K562 (cell line): ENCODE data around the gene GLYATL3. TPM values are rescaled to one million over a fixed set of nuclear protein-coding genes. Genes with fewer than 3 reads are reported as not detected.

Experiments
- ATAC-seq: fragments of 200-7000 bp; cut with Tn5 transposase; 3 replicates; pipeline ENCODE4 v1.9.1; 2020; ENCODE audit warnings: moderate library complexity
- BruUV-seq: library from RNA; stranded (reverse); fragments of 400-500 nt; replicated peaks from 2 replicates; lab custom pipeline; 2021; lab: Mats Ljungman, UMichigan
- CTCF ChIA-PET: fragments of 300-600 bp; formaldehyde crosslinking; extraction: SDS; loops from one replicate; lab custom pipeline; 2021; ENCODE audit warnings: low intra/inter-chr PET ratio; lab: Yijun Ruan, JAX
- POLR2A ChIA-PET: fragments of 300-600, 350-650 bp; sonication (Branson Sonifier 250); formaldehyde crosslinking; extraction: SDS; loops from one replicate; lab custom pipeline; 2021; ENCODE audit warnings: antibody characterized with exemption, inconsistent platforms; lab: Yijun Ruan, JAX
- DNase-seq, 4 experiments: peaks; one replicate each; pipeline versions ENCODE4 v3.0.0 to v3.0.0-alpha.2; 2011 to 2018; ENCODE audit warnings: low spot score in 3 of 4, mixed read lengths in 3 of 4; ENCODE audit errors: extremely low read depth in 1 of 4
- FAIRE-seq: peaks from 2 replicates; lab custom pipeline; 2011; peaks lifted over from hg19 to GRCh38; lab: Jason Lieb, UNC
- H2AFZ ChIP-seq: 2 replicates; pipeline ENCODE4 v1.6.0; 2011; ENCODE audit warnings: low read depth, low read length, control low read depth, inconsistent platforms
- H3K27ac ChIP-seq: fragments of 200-600 bp; 3 replicates; pipeline ENCODE4 v1.8.0; 2011; ENCODE audit warnings: low read depth, mild to moderate bottlenecking, control low read depth, inconsistent platforms, low read length, moderate library complexity, mixed read lengths; ENCODE audit errors: extremely low read depth
- H3K27me3 ChIP-seq, 2 experiments: fragments of 300-600 bp in 1 of 2; 2 replicates in 1 of 2; 3 replicates in 1 of 2; pipeline versions ENCODE4 v1.6.0 to v1.8.0; 2011; ENCODE audit warnings: inconsistent platforms in 2 of 2, low read length in 2 of 2, mild to moderate bottlenecking in 1 of 2, mixed read lengths in 1 of 2, moderate library complexity in 1 of 2; ENCODE audit not compliant: control insufficient read depth in 2 of 2, insufficient read depth in 2 of 2
- H3K36me3 ChIP-seq: fragments of 300-600 bp; 3 replicates; pipeline ENCODE4 v1.8.0; 2011; ENCODE audit warnings: mild to moderate bottlenecking, low read length, inconsistent platforms; ENCODE audit not compliant: control insufficient read depth, insufficient read depth
- H3K4me1 ChIP-seq, 2 experiments: fragments of 200-600 bp in 1 of 2; replicated peaks in 1 of 2; 2 replicates in 1 of 2; 3 replicates in 1 of 2; pipeline versions ENCODE4 v1.5.1 to v1.8.0; 2011; ENCODE audit warnings: inconsistent platforms in 2 of 2, low read length in 2 of 2, mild to moderate bottlenecking in 1 of 2, mixed read lengths in 1 of 2, moderate library complexity in 1 of 2; ENCODE audit not compliant: control insufficient read depth in 2 of 2, insufficient read depth in 2 of 2
- H3K4me2 ChIP-seq: 2 replicates; pipeline ENCODE4 v1.6.1; 2011; ENCODE audit warnings: low read length, control low read depth, inconsistent platforms, mixed read lengths; ENCODE audit not compliant: insufficient read depth
- H3K4me3 ChIP-seq: fragments of 200-600 bp; sonication (generic), shearing (Covaris generic); 2 replicates; pipeline ENCODE4 v1.5.1; 2016; ENCODE audit warnings: control low read depth, inconsistent platforms
- H3K79me2 ChIP-seq: fragments of 200-600 bp; 3 replicates; pipeline ENCODE4 v1.8.0; 2011; ENCODE audit warnings: low read length, inconsistent platforms; ENCODE audit not compliant: control insufficient read depth, insufficient read depth
- H3K9ac ChIP-seq, 2 experiments: 2 replicates each; pipeline versions ENCODE4 v1.6.0 to v1.6.1; 2011; ENCODE audit warnings: low read depth in 2 of 2, low read length in 2 of 2, control low read depth in 1 of 2, inconsistent platforms in 1 of 2, mild to moderate bottlenecking in 1 of 2, mixed read lengths in 1 of 2; ENCODE audit not compliant: insufficient read depth in 1 of 2
- H3K9me1 ChIP-seq: one replicate; pipeline ENCODE4 v1.6.0; 2011; ENCODE audit warnings: inconsistent platforms, mild to moderate bottlenecking, low read length, moderate library complexity; ENCODE audit not compliant: control insufficient read depth, insufficient read depth
- H3K9me3 ChIP-seq: replicated peaks from 2 replicates; pipeline ENCODE4 v1.5.1; 2011; ENCODE audit warnings: low read depth, low read length, inconsistent platforms; ENCODE audit not compliant: control insufficient read depth, insufficient read depth
- H4K20me1 ChIP-seq: replicated peaks from 2 replicates; pipeline ENCODE4 v1.6.1; 2011; ENCODE audit warnings: low read length, inconsistent platforms, mixed read lengths; ENCODE audit not compliant: control insufficient read depth, insufficient read depth
- CTCF ChIP-seq, 3 experiments: IDR thresholded peaks in 2 of 3; conservative IDR thresholded peaks in 1 of 3; 2 replicates each; pipeline ENCODE4 v1.5.1; 2011 to 2012; ENCODE audit warnings: low read length in 3 of 3, mild to moderate bottlenecking in 3 of 3, control low read depth in 2 of 3, improper control_type of control experiment in 1 of 3, inconsistent platforms in 1 of 3, low read depth in 1 of 3, mixed read lengths in 1 of 3, moderate library complexity in 1 of 3; ENCODE audit not compliant: insufficient read depth in 2 of 3
- RERE ChIP-seq: sonication (generic); formaldehyde crosslinking; IDR thresholded peaks from 2 replicates; pipeline ENCODE4 v1.8.0; 2023; ENCODE audit warnings: missing genetic modification reagents, mild to moderate bottlenecking, borderline replicate concordance
- REST ChIP-seq, 2 experiments: fragments of 450-650 bp; formaldehyde crosslinking in 1 of 2; IDR thresholded peaks; 2 replicates each; pipeline versions ENCODE4 v1.4.0 to v1.6.1; 2014 to 2020; ENCODE audit warnings: mild to moderate bottlenecking in 2 of 2, borderline replicate concordance in 1 of 2, low read depth in 1 of 2
- SOX6 ChIP-seq: fragments of 450-650 bp; IDR thresholded peaks from 2 replicates; pipeline ENCODE4 v1.6.1; 2014; ENCODE audit warnings: mild to moderate bottlenecking
- WGBS: fragments of 100-300 bp; shearing (Covaris generic); methylation state at CpG from one replicate; pipeline ENCODE4 v1.1.6; 2016; ENCODE audit warnings: low coverage, mixed read lengths; ENCODE audit not compliant: insufficient coverage; ENCODE audit errors: missing lambda C conversion rate; 5-methylcytosine and 5-hydroxymethylcytosine counted together
- in situ Hi-C: fragments of 300-500 bp; cut with MboI; formaldehyde crosslinking; loops from 4 replicates; pipeline ENCODE4 v1.15.0; 2018; ENCODE audit warnings: inconsistent platforms, mixed read lengths
- intact Hi-C: fragments of 100-400 bp; cut with micrococcal nuclease; formaldehyde crosslinking; loops from 2 replicates; pipeline ENCODE4 v1.14.2; 2022
- polyA plus RNA-seq, 8 experiments: library from polyadenylated mRNA; depleted of rRNA in 4 of 8; stranded (reverse) in 5 of 8; unstranded in 3 of 8; fragments of >200 nt; fragmentation: Nextera tagmentation in 2 of 8; fragmentation: Illumina TruSeq in 1 of 8; extraction: Ambion mirVana in 2 of 8; extraction: Trizol in 1 of 8; gene quantifications; 2 replicates each; pipeline versions ENCODE4 v1.2.1 to v1.2.3, GENCODE V29; 2011 to 2014; ENCODE audit warnings: inconsistent platforms in 1 of 8, missing spikeins in 1 of 8
- total RNA-seq, 7 experiments: library from RNA; depleted of rRNA in 6 of 7; stranded (reverse); fragments of >200 nt in 6 of 7; fragmentation: Illumina TruSeq in 2 of 7; extraction: Trizol in 2 of 7; gene quantifications; 2 replicates each; pipeline versions ENCODE4 v1.2.1 to v1.2.3, GENCODE V29; 2011 to 2021; ENCODE audit warnings: low replicate concordance in 1 of 7

Gene GLYATL3
- total and polyA plus RNA-seq, 9 of the 15 experiments (the other 6 are each of a cell fraction or from before 2014, with no cell fraction given) = not detected

GRCh38 chr6:49548613-49549304 is 49.0 kb downstream of the GLYATL3 start:
- no TSS peak for BruUV-seq
- DNase-seq (no peak), ATAC-seq (peak; percentile 69), FAIRE-seq (no peak)
- Histone ChIP-seq H3K4me3 (no peak overlapping the region), H3K9me3 (no peaks in the 10 kb centered on the region), H3K27me3 (no peaks in the 10 kb centered on the region), H3K79me2 (no peaks in the 10 kb centered on the region), H3K27ac (no peak overlapping the region), H3K4me1 (0 out of 5 replicates have a peak, but pooled peaks cover 0 to 8% of the 10 kb centered on the region in 2 experiments), H3K9ac (no peak overlapping the region), H4K20me1 (no peaks in the 10 kb centered on the region), H2AFZ (no peak overlapping the region), H3K9me1 (no peaks in the 10 kb centered on the region), H3K4me2 (no peak overlapping the region), H3K36me3 (no peaks in the 10 kb centered on the region)
- ChIA-PET POLR2A (interaction anchor here (0.6 kb wide), 1 partner anchor 48 kb away, joined by 3 read pairs; no protein-coding TSS in a partner anchor), CTCF (no interaction called here)
- intact Hi-C loops (no loop called here), in situ Hi-C loops (no loop called here)
- 32% methylated on average over 5 of the region's 5 CpGs for WGBS
- TF ChIP-seq SOX6 (no peak), REST (IDR thresholded peaks at IDR 0.05; ENCODE audit: borderline replicate concordance) (peak; percentile 11; the same call in 1 of the 2 replicates), REST (CRISPR knock-in tag; IDR thresholded peaks at IDR 0.05; ENCODE audit: low read depth) (no peak), CTCF (IDR thresholded peaks at IDR 0.05 in 2 of 3, conservative IDR thresholded peaks at IDR 0.05 in 1 of 3; ENCODE audit: insufficient read depth in 2 of 3, low read depth in 1 of 3, low read length in 3 of 3) (peak; percentile 26 to 48 (median 33); a peak in 4 of 6 replicates), RERE (CRISPR knock-in tag) (no peak)
